HEK293 (cell line): ENCODE measurements around the gene NEGR1.

Experiments
- CTCF ChIA-PET: fragments of 350-600 bp; formaldehyde crosslinking; extraction: SDS; loops from one replicate; lab custom pipeline; 2021; ENCODE audit warnings: antibody characterized with exemption; lab: Yijun Ruan, JAX
- POLR2A ChIA-PET: fragments of 300-600 bp; formaldehyde crosslinking; extraction: SDS; loops from one replicate; lab custom pipeline; 2020; ENCODE audit warnings: antibody characterized with exemption, inconsistent platforms; lab: Yijun Ruan, JAX
- H3K27ac ChIP-seq: fragments of 200-500 bp; sonication (Bioruptor generic); 2 replicates; pipeline ENCODE4 v1.5.1; 2014; ENCODE audit warnings: low read depth, low read length, control low read depth, inconsistent platforms; ENCODE audit errors: extremely low read depth
- H3K36me3 ChIP-seq, 2 experiments: fragments of 200-500 bp in 1 of 2; sonication (Bioruptor generic) in 1 of 2; 1 replicate in 1 of 2; 2 replicates in 1 of 2; pipeline ENCODE4 v1.5.1; 2014 to 2017; ENCODE audit warnings: inconsistent platforms in 2 of 2, low read length in 2 of 2; ENCODE audit not compliant: control insufficient read depth in 2 of 2, insufficient read depth in 1 of 2
- H3K4me1 ChIP-seq: fragments of 200-500 bp; sonication (Bioruptor generic); 2 replicates; pipeline ENCODE4 v1.5.1; 2014; ENCODE audit warnings: mild to moderate bottlenecking, low read length, inconsistent platforms; ENCODE audit not compliant: control insufficient read depth, insufficient read depth
- H3K4me3 ChIP-seq: 2 replicates; pipeline ENCODE4 v1.5.1; 2011; ENCODE audit warnings: low read depth, mild to moderate bottlenecking, control low read depth, low read length, moderate library complexity
- H3K9me3 ChIP-seq: fragments of 200-500 bp; sonication (Bioruptor generic); 2 replicates; pipeline ENCODE4 v1.5.1; 2014; ENCODE audit warnings: low read depth, low read length, inconsistent platforms; ENCODE audit not compliant: control insufficient read depth, insufficient read depth
- ATF2 ChIP-seq: fragments of 450-650 bp; formaldehyde crosslinking; IDR thresholded peaks from 2 replicates; pipeline ENCODE4 v1.5.1; 2016; ENCODE audit warnings: missing biosample characterization, missing genetic modification characterization, low read depth
- GLI4 ChIP-seq: fragments of 450-650 bp; formaldehyde crosslinking; IDR thresholded peaks from 2 replicates; pipeline ENCODE4 v1.5.1; 2016; ENCODE audit warnings: missing biosample characterization, missing genetic modification characterization
- GLIS1 ChIP-seq: fragments of 450-650 bp; formaldehyde crosslinking; IDR thresholded peaks from 2 replicates; pipeline ENCODE4 v1.5.1; 2016; ENCODE audit warnings: missing biosample characterization, missing genetic modification characterization
- KLF7 ChIP-seq: fragments of 450-650 bp; formaldehyde crosslinking; IDR thresholded peaks from 2 replicates; pipeline ENCODE4 v1.5.1; 2016; ENCODE audit warnings: missing biosample characterization, missing genetic modification characterization, borderline replicate concordance
- PRDM10 ChIP-seq: fragments of 450-650 bp; formaldehyde crosslinking; IDR thresholded peaks from 2 replicates; pipeline ENCODE4 v1.5.1; 2016; ENCODE audit warnings: missing biosample characterization, missing genetic modification characterization
- TSHZ1 ChIP-seq: fragments of 450-650 bp; formaldehyde crosslinking; IDR thresholded peaks from 2 replicates; pipeline ENCODE4 v1.5.1; 2016; ENCODE audit warnings: missing biosample characterization, missing genetic modification characterization, borderline replicate concordance
- ZBTB1 ChIP-seq: fragments of 450-650 bp; formaldehyde crosslinking; IDR thresholded peaks from 2 replicates; pipeline ENCODE4 v1.5.1; 2016; ENCODE audit warnings: missing biosample characterization, missing genetic modification characterization
- ZNF138 ChIP-seq: fragments of 450-650 bp; formaldehyde crosslinking; IDR thresholded peaks from 2 replicates; pipeline ENCODE4 v1.5.1; 2016; ENCODE audit warnings: missing biosample characterization, missing genetic modification characterization, borderline replicate concordance
- ZNF155 ChIP-seq: fragments of 450-650 bp; formaldehyde crosslinking; IDR thresholded peaks from 2 replicates; pipeline ENCODE4 v1.5.1; 2016; ENCODE audit warnings: missing biosample characterization, missing genetic modification characterization
- ZNF202 ChIP-seq: fragments of 450-650 bp; formaldehyde crosslinking; IDR thresholded peaks from 2 replicates; pipeline ENCODE4 v1.5.1; 2016; ENCODE audit warnings: missing biosample characterization, missing genetic modification characterization, borderline replicate concordance
- ZNF24 ChIP-seq: fragments of 450-650 bp; formaldehyde crosslinking; IDR thresholded peaks from 2 replicates; pipeline ENCODE4 v1.5.1; 2016; ENCODE audit warnings: missing biosample characterization, missing genetic modification characterization
- ZNF26 ChIP-seq: fragments of 450-650 bp; formaldehyde crosslinking; IDR thresholded peaks from 2 replicates; pipeline ENCODE4 v1.5.1; 2016; ENCODE audit warnings: missing biosample characterization, missing genetic modification characterization
- ZNF391 ChIP-seq: fragments of 450-650 bp; formaldehyde crosslinking; IDR thresholded peaks from 2 replicates; pipeline ENCODE4 v1.5.1; 2016; ENCODE audit warnings: low read depth, missing biosample characterization, missing genetic modification characterization, borderline replicate concordance
- ZNF416 ChIP-seq: fragments of 450-650 bp; formaldehyde crosslinking; IDR thresholded peaks from 2 replicates; pipeline ENCODE4 v1.5.1; 2016; ENCODE audit warnings: missing biosample characterization, missing genetic modification characterization
- ZNF449 ChIP-seq: fragments of 450-650 bp; formaldehyde crosslinking; IDR thresholded peaks from 2 replicates; pipeline ENCODE4 v1.5.1; 2017; ENCODE audit warnings: missing biosample characterization, mild to moderate bottlenecking, missing genetic modification characterization, moderate library complexity
- ZNF501 ChIP-seq: fragments of 450-650 bp; formaldehyde crosslinking; IDR thresholded peaks from 2 replicates; pipeline ENCODE4 v1.5.1; 2016; ENCODE audit warnings: missing biosample characterization, missing genetic modification characterization
- ZNF513 ChIP-seq: fragments of 450-650 bp; IDR thresholded peaks from 2 replicates; pipeline ENCODE4 v1.5.1; 2018; ENCODE audit warnings: missing biosample characterization, missing genetic modification characterization
- ZNF645 ChIP-seq: fragments of 450-650 bp; formaldehyde crosslinking; IDR thresholded peaks from 2 replicates; pipeline ENCODE4; 2016; ENCODE audit warnings: missing biosample characterization, missing genetic modification characterization
- ZNF670 ChIP-seq: fragments of 450-650 bp; formaldehyde crosslinking; IDR thresholded peaks from 2 replicates; pipeline ENCODE4 v1.5.1; 2016; ENCODE audit warnings: missing biosample characterization, missing genetic modification characterization, low read depth
- ZNF701 ChIP-seq: fragments of 450-650 bp; formaldehyde crosslinking; IDR thresholded peaks from 2 replicates; pipeline ENCODE4 v1.5.1; 2016; ENCODE audit warnings: missing biosample characterization, missing genetic modification characterization
- ZNF768 ChIP-seq: fragments of 450-650 bp; formaldehyde crosslinking; IDR thresholded peaks from 2 replicates; pipeline ENCODE4 v1.5.1; 2018; ENCODE audit warnings: missing biosample characterization, mild to moderate bottlenecking, missing genetic modification characterization

NEGR1 gene

GRCh38 chr1:71944006-71944405 lies 338.3 kb downstream of the NEGR1 start:
- no peaks in the 10 kb centered on the region for H3K4me1 ChIP-seq
- no peak for TF ChIP-seq PRDM10 (tag by site-specific recombination)
- no peak for TF ChIP-seq ZNF391 (tag by site-specific recombination)
- no peak for TF ChIP-seq ZNF155 (tag by site-specific recombination)
- TF ChIP-seq GLIS1: no peak
- no peak for TF ChIP-seq KLF7
- no peak for TF ChIP-seq ZNF138 (tag by site-specific recombination)
- TF ChIP-seq ZNF501: no peak
- no peak for TF ChIP-seq ZNF416
- TF ChIP-seq TSHZ1 (tag by site-specific recombination): no peak
- no peak for TF ChIP-seq ZNF24 (tag by site-specific recombination)
- no peak for TF ChIP-seq ZBTB1 (tag by site-specific recombination)
- TF ChIP-seq ZNF670 (tag by site-specific recombination): no peak
- no peak for TF ChIP-seq ZNF645 (tag by site-specific recombination)
- TF ChIP-seq ZNF701: no peak
- no peak for TF ChIP-seq ZNF449
- TF ChIP-seq, all 188 proteins: peak for 0
- H3K27ac ChIP-seq: no peak overlapping the region
- H3K4me3 ChIP-seq: no peak overlapping the region
- CTCF ChIA-PET: interaction anchor here (0.7 kb wide), 1 partner anchor 63 kb away, joined by 3 read pairs; no protein-coding TSS in a partner anchor
- no peaks in the 10 kb centered on the region for H3K36me3 ChIP-seq
- H3K9me3 ChIP-seq: no peaks in the 10 kb centered on the region
- POLR2A ChIA-PET: no interaction called here

- Histone ChIP-seq H3K4me1 (no peaks in the 10 kb centered on the region), H3K4me3 (no peak overlapping the region), H3K9me3 (no peaks in the 10 kb centered on the region), H3K27ac (no peak overlapping the region), H3K36me3 (no peaks in the 10 kb centered on the region)
- ChIA-PET CTCF (no interaction called here), POLR2A (no interaction called here)
- no peak for TF ChIP-seq ZNF26 (tag by site-specific recombination)
- no peak for TF ChIP-seq ZNF768 (tag by site-specific recombination)
- no peak for TF ChIP-seq ZNF513
- no peak for TF ChIP-seq GLI4
- TF ChIP-seq ATF2: no peak
- TF ChIP-seq ZNF202 (tag by site-specific recombination): no peak
Observed at GRCh38 chr1:71940261-71940660, 342.1 kb downstream of the NEGR1 start.
